CD14-positive monocyte (primary cell): ENCODE measurements around the gene XRCC4. TPM values are rescaled to one million over a fixed set of nuclear protein-coding genes. Genes with fewer than 3 reads are reported as not detected.

Source experiments
- DNase-seq, 3 donors: peaks; one replicate each; pipeline ENCODE4 v3.0.0-alpha.2; 2011 to 2022
- H2AFZ ChIP-seq: 2 replicates; pipeline ENCODE4 v1.6.0; 2012; ENCODE audit warnings: mild to moderate bottlenecking, low read depth, low read length, inconsistent platforms; ENCODE audit not compliant: insufficient read depth, poor library complexity, severe bottlenecking
- H3K27ac ChIP-seq, 2 donors: 1 replicate in 1 of 2; 2 replicates in 1 of 2; pipeline ENCODE4 v1.5.1; 2012 to 2013; ENCODE audit warnings: low read length in 2 of 2, control low read depth in 1 of 2, inconsistent platforms in 1 of 2, low read depth in 1 of 2, mild to moderate bottlenecking in 1 of 2
- H3K27me3 ChIP-seq, 2 donors: one replicate each; pipeline versions ENCODE4 v1.6.0 to v1.6.1; 2011 to 2013; ENCODE audit warnings: low read length in 2 of 2; ENCODE audit not compliant: control insufficient read depth in 2 of 2, insufficient read depth in 2 of 2
- H3K36me3 ChIP-seq, 2 donors: replicated peaks in 1 of 2; 1 replicate in 1 of 2; 2 replicates in 1 of 2; pipeline versions ENCODE4 v1.5.1 to v1.6.1; 2012 to 2013; ENCODE audit warnings: low read length in 2 of 2, control low read depth in 1 of 2, inconsistent platforms in 1 of 2, mild to moderate bottlenecking in 1 of 2; ENCODE audit not compliant: insufficient read depth in 2 of 2, control insufficient read depth in 1 of 2
- H3K4me1 ChIP-seq, 2 donors: 1 replicate in 1 of 2; 2 replicates in 1 of 2; pipeline versions ENCODE4 v1.5.1 to v1.6.1; 2012 to 2013; ENCODE audit warnings: low read length in 2 of 2, control low read depth in 1 of 2, inconsistent platforms in 1 of 2, mild to moderate bottlenecking in 1 of 2, moderate library complexity in 1 of 2; ENCODE audit not compliant: insufficient read depth in 2 of 2, control insufficient read depth in 1 of 2
- H3K4me2 ChIP-seq: replicated peaks from 2 replicates; pipeline ENCODE3; 2012; ENCODE audit warnings: low read length, moderate library complexity, mild to moderate bottlenecking; ENCODE audit not compliant: poor library complexity, severe bottlenecking; ENCODE audit errors: extremely low read depth
- H3K4me3 ChIP-seq, 3 experiments: fragments of 200-600 bp in 1 of 3; sonication (generic) in 1 of 3; replicated peaks in 1 of 3; 1 replicate in 2 of 3; 2 replicates in 1 of 3; pipeline ENCODE4 v1.5.1; 2011 to 2013; ENCODE audit warnings: low read length in 3 of 3, mild to moderate bottlenecking in 3 of 3, control low read depth in 2 of 3, low read depth in 2 of 3, inconsistent platforms in 1 of 3, moderate library complexity in 1 of 3
- H3K79me2 ChIP-seq: 2 replicates; pipeline ENCODE4 v1.6.0; 2012; ENCODE audit warnings: mild to moderate bottlenecking, control low read depth, inconsistent platforms, low read length, moderate library complexity; ENCODE audit not compliant: insufficient read depth
- H3K9ac ChIP-seq: 2 replicates; pipeline ENCODE4 v1.6.0; 2017; ENCODE audit warnings: low read length, mild to moderate bottlenecking; ENCODE audit not compliant: insufficient read depth, poor library complexity, severe bottlenecking
- H3K9me3 ChIP-seq, 2 donors: replicated peaks in 1 of 2; 1 replicate in 1 of 2; 2 replicates in 1 of 2; pipeline versions ENCODE4 v1.5.1 to v1.6.1; 2012 to 2013; ENCODE audit warnings: low read length in 2 of 2, control low read depth in 1 of 2; ENCODE audit not compliant: control insufficient read depth in 1 of 2, insufficient read depth in 1 of 2
- H4K20me1 ChIP-seq: 2 replicates; pipeline ENCODE4 v1.6.0; 2012; ENCODE audit warnings: mild to moderate bottlenecking, low read length, control low read depth, moderate library complexity; ENCODE audit not compliant: insufficient read depth
- H3K27ac Mint-ChIP-seq, 7 donors: one replicate each; pipeline ENCODE4 v1.8.0; 2020; ENCODE audit warnings: mild to moderate bottlenecking in 7 of 7, mixed read lengths in 7 of 7, moderate library complexity in 6 of 7, inconsistent platforms in 2 of 7
- H3K27me3 Mint-ChIP-seq, 3 donors: one replicate each; pipeline ENCODE4 v1.8.0; 2021 to 2022; ENCODE audit warnings: low read depth in 3 of 3, mild to moderate bottlenecking in 3 of 3, mixed read lengths in 3 of 3, moderate library complexity in 3 of 3, inconsistent platforms in 1 of 3
- H3K36me3 Mint-ChIP-seq, 2 donors: one replicate each; pipeline ENCODE4 v1.8.0; 2020; ENCODE audit warnings: mixed read lengths in 2 of 2, inconsistent platforms in 1 of 2, mild to moderate bottlenecking in 1 of 2
- H3K4me1 Mint-ChIP-seq: one replicate; pipeline ENCODE4 v1.8.0; 2020; ENCODE audit warnings: mild to moderate bottlenecking, mixed read lengths
- H3K4me3 Mint-ChIP-seq, 2 donors: one replicate each; pipeline ENCODE4 v1.8.0; 2020; ENCODE audit warnings: mild to moderate bottlenecking in 2 of 2, mixed read lengths in 2 of 2, moderate library complexity in 1 of 2
- H3K9me3 Mint-ChIP-seq, 7 donors: one replicate each; pipeline ENCODE4 v1.8.0; 2020 to 2022; ENCODE audit warnings: mixed read lengths in 7 of 7, mild to moderate bottlenecking in 6 of 7, moderate library complexity in 6 of 7, inconsistent platforms in 2 of 7
- CTCF ChIP-seq: fragments of 200-600 bp; IDR thresholded peaks from one replicate; pipeline ENCODE4 v1.8.0; 2022; ENCODE audit warnings: antibody characterized with exemption, mild to moderate bottlenecking
- WGBS: methylation state at CpG from one replicate; pipeline ENCODE4 v1.1.5; 2013; ENCODE audit warnings: missing lambda C conversion rate; ENCODE audit not compliant: insufficient coverage; 5-methylcytosine and 5-hydroxymethylcytosine counted together
- intact Hi-C, 2 donors: fragments of 100-400 bp; cut with micrococcal nuclease; formaldehyde crosslinking; loops; one replicate each; pipeline versions ENCODE4 v1.15.0 to v1.15.1; 2023
- polyA plus RNA-seq, 3 donors: library from polyadenylated mRNA; depleted of rRNA in 1 of 3; unstranded in 2 of 3; stranded (reverse) in 1 of 3; fragments of 300-500 nt in 2 of 3; fragments of >200 nt in 1 of 3; fragmentation: Illumina TruSeq in 2 of 3; gene quantifications; 1 replicate in 2 of 3; 2 replicates in 1 of 3; pipeline ENCODE4 v1.2.3, GENCODE V29; 2012 to 2021

The XRCC4 gene
- polyA plus RNA-seq, 3 donors = 4.0 to 21.8 (median 16.3) TPM

GRCh38 chr5:83172655-83173054, 95.3 kb downstream of the XRCC4 start:
- Mint-ChIP-seq H3K27ac (peak overlapping the region in 5 of 7 donors; percentile 33 to 79 (median 50)), H3K9me3 (peaks cover 0 to 2% (median 0%) of the 10 kb centered on the region in 7 donors), H3K4me3 (no peak overlapping the region), H3K4me1 (peaks cover 17% of the 10 kb centered on the region), H3K27me3 (no peaks in the 10 kb centered on the region), H3K36me3 (peaks cover 10 to 16% of the 10 kb centered on the region in 2 donors)
- no peaks in the 10 kb centered on the region for H4K20me1 ChIP-seq
- peaks cover 2 to 13% of the 10 kb centered on the region in 2 donors for H3K4me1 ChIP-seq
- no peaks in the 10 kb centered on the region for H3K9me3 ChIP-seq
- H3K27ac ChIP-seq = no peak overlapping the region
- TF ChIP-seq CTCF = no peak
- H3K9ac ChIP-seq = no peak overlapping the region
- peak; percentile 3 to 40 (median 26) for DNase-seq
- H3K4me2 ChIP-seq = no peak overlapping the region
- H3K27me3 ChIP-seq = no peaks in the 10 kb centered on the region
- no peak overlapping the region for H3K4me3 ChIP-seq
- intact Hi-C loops = no loop called here
- no peaks in the 10 kb centered on the region for H3K36me3 ChIP-seq
- H3K79me2 ChIP-seq = no peaks in the 10 kb centered on the region
- no peak overlapping the region for H2AFZ ChIP-seq

GRCh38 chr5:83173826-83174225, 96.5 kb downstream of the XRCC4 start:
- DNase-seq = no peak
- TF ChIP-seq CTCF = no peak
- Histone ChIP-seq H3K4me2 (no peak overlapping the region), H3K9ac (no peak overlapping the region), H3K36me3 (no peaks in the 10 kb centered on the region), H3K9me3 (no peaks in the 10 kb centered on the region), H3K27ac (no peak overlapping the region), H3K79me2 (no peaks in the 10 kb centered on the region), H2AFZ (no peak overlapping the region), H4K20me1 (no peaks in the 10 kb centered on the region), H3K4me3 (no peak overlapping the region), H3K4me1 (peaks cover 2 to 13% of the 10 kb centered on the region in 2 donors), H3K27me3 (no peaks in the 10 kb centered on the region)
- H3K4me3 Mint-ChIP-seq = no peak overlapping the region
- H3K4me1 Mint-ChIP-seq = peaks cover 17% of the 10 kb centered on the region
- H3K27ac Mint-ChIP-seq = no peak overlapping the region
- intact Hi-C loops = no loop called here
- peaks cover 0 to 2% (median 0%) of the 10 kb centered on the region in 7 donors for H3K9me3 Mint-ChIP-seq
- WGBS = no CpG with 5 or more reads among the region's 2 CpGs
- no peaks in the 10 kb centered on the region for H3K27me3 Mint-ChIP-seq
- H3K36me3 Mint-ChIP-seq = peaks cover 7 to 9% of the 10 kb centered on the region in 2 donors
